HepG2 (cell line): ENCODE data around the gene CYP11A1. TPM values are rescaled to one million over a fixed set of nuclear protein-coding genes. Genes with fewer than 3 reads are reported as not detected.
A peak's percentile ranks its signal among the peaks of the same experiment; 100 is the strongest.

ENCODE experiments used
- ATAC-seq: fragments of 200-7000 bp; cut with Tn5 transposase; 3 replicates; pipeline ENCODE4 v1.9.1; 2020; ENCODE audit warnings: mild to moderate bottlenecking, moderate library complexity
- BruUV-seq: library from RNA; stranded (reverse); fragments of 400-500 nt; replicated peaks from 2 replicates; lab custom pipeline; 2021; lab: Mats Ljungman, UMichigan
- CTCF ChIA-PET: fragments of 300-600 bp; formaldehyde crosslinking; extraction: SDS; loops from one replicate; lab custom pipeline; 2021; ENCODE audit warnings: low total read pairs, inconsistent platforms, low intra/inter-chr PET ratio; lab: Yijun Ruan, JAX
- POLR2A ChIA-PET: fragments of 350-600 bp; sonication (Branson Sonifier 250); formaldehyde crosslinking; loops from one replicate; lab custom pipeline; 2020; ENCODE audit warnings: antibody characterized with exemption, inconsistent platforms; lab: Yijun Ruan, JAX
- DNase-seq: peaks from one replicate; pipeline ENCODE4 v3.0.0-alpha.2; 2015; ENCODE audit warnings: low spot score
- FAIRE-seq: peaks from 3 replicates; lab custom pipeline; 2011; peaks lifted over from hg19 to GRCh38; lab: Jason Lieb, UNC
- H2AFZ ChIP-seq: one replicate; pipeline ENCODE4 v1.6.1; 2011; ENCODE audit warnings: low read length, inconsistent platforms
- H3K27ac ChIP-seq: fragments of 300-600 bp; 3 replicates; pipeline ENCODE4 v1.8.0; 2011; ENCODE audit warnings: mixed run types, mild to moderate bottlenecking, mixed read lengths, low read length, inconsistent platforms; ENCODE audit not compliant: insufficient read depth; ENCODE audit errors: extremely low read length
- H3K27me3 ChIP-seq, 2 experiments: fragments of 200-600 bp in 1 of 2; 2 replicates in 1 of 2; 3 replicates in 1 of 2; pipeline versions ENCODE4 v1.6.0 to v1.8.0; 2011; ENCODE audit warnings: low read length in 2 of 2, mild to moderate bottlenecking in 2 of 2, moderate library complexity in 2 of 2, inconsistent platforms in 1 of 2; ENCODE audit not compliant: insufficient read depth in 2 of 2, control insufficient read depth in 1 of 2
- H3K36me3 ChIP-seq, 2 experiments: fragments of 200-600 bp in 1 of 2; replicated peaks in 1 of 2; 2 replicates in 1 of 2; 3 replicates in 1 of 2; pipeline versions ENCODE4 v1.5.1 to v1.8.0; 2011; ENCODE audit warnings: low read length in 2 of 2, inconsistent platforms in 1 of 2; ENCODE audit not compliant: insufficient read depth in 2 of 2, control insufficient read depth in 1 of 2
- H3K4me1 ChIP-seq: 2 replicates; pipeline ENCODE4 v1.5.1; 2012; ENCODE audit warnings: low read length, inconsistent platforms; ENCODE audit not compliant: insufficient read depth
- H3K4me2 ChIP-seq: 2 replicates; pipeline ENCODE4 v1.6.0; 2011; ENCODE audit warnings: low read depth, low read length, inconsistent platforms
- H3K4me3 ChIP-seq, 3 experiments: fragments of 200-600 bp in 1 of 3; sonication (generic), shearing (Covaris generic) in 1 of 3; replicated peaks in 1 of 3; 2 replicates each; pipeline ENCODE4 v1.5.1; 2011 to 2016; ENCODE audit warnings: low read length in 3 of 3, inconsistent platforms in 2 of 3, low read depth in 2 of 3, mild to moderate bottlenecking in 2 of 3, control low read depth in 1 of 3, mixed read lengths in 1 of 3; ENCODE audit not compliant: insufficient read depth in 1 of 3
- H3K79me2 ChIP-seq: one replicate; pipeline ENCODE4 v1.6.1; 2011; ENCODE audit warnings: low read length, inconsistent platforms; ENCODE audit not compliant: insufficient read depth
- H3K9ac ChIP-seq: 2 replicates; pipeline ENCODE4 v1.6.0; 2011; ENCODE audit warnings: mild to moderate bottlenecking, low read depth, low read length, inconsistent platforms; ENCODE audit not compliant: insufficient read depth
- H3K9me3 ChIP-seq: 2 replicates; pipeline ENCODE4 v1.5.1; 2012; ENCODE audit warnings: mild to moderate bottlenecking, low read length
- H4K20me1 ChIP-seq: 2 replicates; pipeline ENCODE4 v1.6.0; 2011; ENCODE audit warnings: inconsistent platforms, mild to moderate bottlenecking, low read length, moderate library complexity; ENCODE audit not compliant: insufficient read depth
- HMG20A ChIP-seq: IDR thresholded peaks from 2 replicates; pipeline ENCODE4 v1.6.1; 2016; ENCODE audit warnings: borderline replicate concordance
- KLF16 ChIP-seq, 2 experiments: sonication (generic) in 1 of 2; formaldehyde crosslinking in 1 of 2; IDR thresholded peaks; 2 replicates each; pipeline versions ENCODE4 v1.6.1 to v1.8.0; 2016 to 2023; ENCODE audit warnings: missing genetic modification reagents in 2 of 2, missing compliant biosample characterization in 1 of 2
- ZNF460 ChIP-seq: sonication (generic); formaldehyde crosslinking; IDR thresholded peaks from 2 replicates; pipeline ENCODE4 v1.5.1; 2020; ENCODE audit warnings: missing genetic modification reagents, mild to moderate bottlenecking, borderline replicate concordance
- ZNF530 ChIP-seq: sonication (generic); formaldehyde crosslinking; IDR thresholded peaks from 2 replicates; pipeline ENCODE4 v1.5.0; 2020; ENCODE audit warnings: low read depth, mild to moderate bottlenecking, missing genetic modification reagents
- ZNF598 ChIP-seq: sonication (generic); formaldehyde crosslinking; IDR thresholded peaks from 2 replicates; pipeline ENCODE4 v1.5.1; 2020; ENCODE audit warnings: mild to moderate bottlenecking, missing genetic modification reagents, borderline replicate concordance
- ZNF768 ChIP-seq: sonication (generic); formaldehyde crosslinking; IDR thresholded peaks from 2 replicates; pipeline ENCODE4 v1.4.0; 2020; ENCODE audit warnings: missing genetic modification reagents
- ZSCAN29 ChIP-seq: sonication (generic); formaldehyde crosslinking; conservative IDR thresholded peaks from 2 replicates; pipeline ENCODE4 v1.4.0; 2020; ENCODE audit warnings: mild to moderate bottlenecking, missing genetic modification reagents
- WGBS: methylation state at CpG from one replicate; pipeline ENCODE4 v1.1.6; 2017; ENCODE audit warnings: low lambda C conversion rate; 5-methylcytosine and 5-hydroxymethylcytosine counted together
- in situ Hi-C: cut with HindIII; loops from 2 replicates; pipeline ENCODE4 v1.10.0; 2017; ENCODE audit warnings: low pct_unique_long_range_greater_than_20kb; ENCODE audit not compliant: extremely low pct_ligation_motif_present
- intact Hi-C: fragments of 100-400 bp; cut with micrococcal nuclease; formaldehyde crosslinking; loops from one replicate; pipeline ENCODE4 v1.10.0; 2022; ENCODE audit not compliant: unreplicated experiment
- polyA plus RNA-seq, 8 experiments: library from polyadenylated mRNA; depleted of rRNA in 3 of 8; stranded (reverse) in 7 of 8; unstranded in 1 of 8; fragments of >200 nt; fragmentation: Illumina TruSeq in 4 of 8; extraction: Trizol in 4 of 8; gene quantifications; 2 replicates each; pipeline versions ENCODE4 v1.2.1 to v1.2.3, GENCODE V29; 2011 to 2016; ENCODE audit warnings: low read depth in 4 of 8, missing spikeins in 1 of 8, mixed read lengths in 1 of 8; ENCODE audit not compliant: insufficient read depth in 1 of 8
- total RNA-seq, 5 experiments: library from RNA; depleted of rRNA; stranded (reverse); fragments of >200 nt; fragmentation: Illumina TruSeq; extraction: Trizol; gene quantifications; 2 replicates each; pipeline ENCODE4 v1.2.3, GENCODE V29; 2016; ENCODE audit warnings: low read depth in 1 of 5
- TF ChIP-seq, protein P1 (sequence below): sonication (generic); formaldehyde crosslinking; IDR thresholded peaks from 2 replicates; pipeline ENCODE4 v1.5.1; 2020; ENCODE audit warnings: missing genetic modification reagents, mild to moderate bottlenecking, borderline replicate concordance
- TF ChIP-seq, protein P2 (sequence below): sonication (generic); formaldehyde crosslinking; IDR thresholded peaks from 2 replicates; pipeline ENCODE4 v1.4.0; 2020; ENCODE audit warnings: missing genetic modification reagents, mild to moderate bottlenecking, borderline replicate concordance

CYP11A1 gene
- total and polyA plus RNA-seq, 2 of the 13 experiments (the other 11 are each of a cell fraction or from before 2014, with no cell fraction given): 0.66 to 0.92 TPM

DNA sequence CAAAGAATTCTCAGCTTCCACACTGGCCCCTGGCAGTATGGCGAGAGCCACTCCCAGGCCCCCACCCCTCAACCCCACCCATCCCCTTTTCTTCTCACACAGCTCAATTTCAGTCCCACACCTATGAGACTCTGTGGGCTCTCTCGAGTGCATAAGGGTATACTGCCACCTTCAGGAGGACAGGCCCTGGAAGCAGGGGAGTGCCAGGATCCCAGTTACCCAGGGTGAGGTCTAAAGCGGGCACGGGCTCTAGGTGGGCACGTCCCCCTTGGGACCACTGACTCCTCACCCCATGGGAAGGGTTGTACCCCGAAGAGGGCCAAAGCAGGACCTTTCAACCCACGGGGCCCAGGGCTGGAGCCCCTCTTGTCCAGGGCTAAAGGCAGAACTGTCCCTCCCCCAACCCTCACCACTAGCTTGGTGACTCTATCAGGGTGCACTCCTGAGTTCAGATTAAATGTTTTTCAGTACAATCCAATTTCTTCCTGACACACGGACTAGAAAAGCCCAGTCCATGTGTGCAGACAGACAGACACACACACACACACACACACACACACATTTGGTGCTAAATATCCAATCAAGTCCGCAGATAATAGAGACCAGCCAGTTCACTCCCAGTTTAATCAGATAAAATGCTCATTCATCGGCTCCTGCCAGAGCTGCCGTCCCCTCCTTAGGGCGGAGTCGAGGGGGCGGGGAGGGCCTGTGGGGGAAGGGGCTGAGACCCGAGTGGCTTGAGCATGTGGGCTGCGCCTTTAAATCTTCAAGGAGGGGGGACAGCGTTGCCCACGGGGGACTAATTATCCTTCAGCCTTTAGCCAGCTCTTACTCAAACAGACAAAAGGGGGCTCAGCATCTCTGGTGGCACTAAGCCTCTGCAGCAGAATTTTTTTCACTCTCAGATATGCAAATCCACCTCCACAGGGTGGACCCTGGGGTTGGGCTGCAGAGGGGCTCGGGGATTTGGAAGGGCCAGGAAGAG lies 59.3 kb downstream of the CYP11A1 start (continued):
- TF ChIP-seq ZNF530 (CRISPR knock-in tag) (no peak), KLF16 (CRISPR knock-in tag; IDR thresholded peaks at IDR 0.05) (no peak)

DNA sequence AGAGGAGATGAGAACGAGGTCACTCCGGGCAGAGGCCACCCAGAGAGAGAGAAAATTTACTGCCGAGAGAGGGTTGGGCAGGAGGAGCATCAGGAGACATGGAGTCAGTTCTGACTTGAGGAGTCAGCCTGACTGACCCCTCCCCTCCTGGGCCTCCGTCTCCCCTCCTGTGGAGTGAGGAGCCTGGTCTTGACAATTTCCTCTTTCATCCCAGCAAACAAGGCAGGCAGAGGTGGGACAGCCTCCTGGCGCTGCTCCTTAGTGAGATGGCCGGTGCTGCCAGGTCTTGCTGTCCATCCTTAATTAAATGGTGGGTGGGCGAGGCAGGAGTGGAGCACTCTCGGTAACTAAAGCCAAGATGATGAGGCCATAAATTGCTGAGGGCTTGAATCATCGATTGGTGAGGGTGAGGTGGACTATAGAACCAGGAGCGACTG lies 60.6 kb downstream of the CYP11A1 start:
- BruUV-seq: no TSS peak
- no peak for FAIRE-seq
- Histone ChIP-seq H3K4me1 (0 out of 2 replicates have a peak, but pooled peaks cover 4% of the 10 kb centered on the region), H4K20me1 (no peaks in the 10 kb centered on the region), H3K9me3 (no peaks in the 10 kb centered on the region), H3K27me3 (peaks cover 13 to 35% of the 10 kb centered on the region in 2 experiments; a peak in 4 of 5 replicates), H3K27ac (no peak overlapping the region), H2AFZ (no peak overlapping the region), H3K4me2 (no peak overlapping the region), H3K79me2 (no peaks in the 10 kb centered on the region), H3K4me3 (no peak overlapping the region), H3K9ac (no peak overlapping the region), H3K36me3 (no peaks in the 10 kb centered on the region)
- POLR2A ChIA-PET: no interaction called here
- 0% methylated on average over 7 of the region's 10 CpGs for WGBS
- in situ Hi-C loops: loop anchor here (5.0 kb wide), 1 partner anchor 179 kb away; no protein-coding TSS in a partner anchor
- intact Hi-C loops: no loop called here
- CTCF ChIA-PET: interaction anchor here (2.3 kb wide), 1 partner anchor 179 kb away, joined by 19 read pairs; no protein-coding TSS in a partner anchor
- ATAC-seq: no peak
- no peak for DNase-seq
- TF ChIP-seq HMG20A (CRISPR knock-in tag): no peak

DNA sequence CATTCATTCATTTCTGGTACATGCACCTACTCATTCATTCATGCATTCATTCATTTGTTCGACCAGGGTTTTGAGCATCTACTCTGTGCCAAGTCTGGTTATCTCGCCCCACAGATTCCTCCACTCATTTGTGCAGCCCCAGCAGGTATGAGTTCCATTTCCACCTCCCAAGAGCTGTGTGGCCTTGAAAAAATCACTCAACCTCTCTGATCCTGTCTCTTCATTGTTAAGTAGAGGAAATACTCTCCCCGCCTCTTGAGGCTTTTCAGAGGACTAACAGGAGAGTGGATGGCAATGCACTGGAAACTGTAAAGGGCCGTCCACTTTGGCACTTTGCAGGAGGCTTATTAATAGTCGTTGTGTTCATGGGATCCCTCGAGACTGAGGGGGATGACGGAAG lies 61.8 kb downstream of the CYP11A1 start:
- TF ChIP-seq ZNF460 (CRISPR knock-in tag): no peak
- TF ChIP-seq ZNF768: peak; percentile 54; the same call in 1 of the 2 replicates
- TF ChIP-seq, protein P1, sequence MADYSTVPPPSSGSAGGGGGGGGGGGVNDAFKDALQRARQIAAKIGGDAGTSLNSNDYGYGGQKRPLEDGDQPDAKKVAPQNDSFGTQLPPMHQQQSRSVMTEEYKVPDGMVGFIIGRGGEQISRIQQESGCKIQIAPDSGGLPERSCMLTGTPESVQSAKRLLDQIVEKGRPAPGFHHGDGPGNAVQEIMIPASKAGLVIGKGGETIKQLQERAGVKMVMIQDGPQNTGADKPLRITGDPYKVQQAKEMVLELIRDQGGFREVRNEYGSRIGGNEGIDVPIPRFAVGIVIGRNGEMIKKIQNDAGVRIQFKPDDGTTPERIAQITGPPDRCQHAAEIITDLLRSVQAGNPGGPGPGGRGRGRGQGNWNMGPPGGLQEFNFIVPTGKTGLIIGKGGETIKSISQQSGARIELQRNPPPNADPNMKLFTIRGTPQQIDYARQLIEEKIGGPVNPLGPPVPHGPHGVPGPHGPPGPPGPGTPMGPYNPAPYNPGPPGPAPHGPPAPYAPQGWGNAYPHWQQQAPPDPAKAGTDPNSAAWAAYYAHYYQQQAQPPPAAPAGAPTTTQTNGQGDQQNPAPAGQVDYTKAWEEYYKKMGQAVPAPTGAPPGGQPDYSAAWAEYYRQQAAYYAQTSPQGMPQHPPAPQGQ (CRISPR knock-in tag): no peak
- no peak for TF ChIP-seq ZSCAN29 (CRISPR knock-in tag)
- TF ChIP-seq, protein P2, sequence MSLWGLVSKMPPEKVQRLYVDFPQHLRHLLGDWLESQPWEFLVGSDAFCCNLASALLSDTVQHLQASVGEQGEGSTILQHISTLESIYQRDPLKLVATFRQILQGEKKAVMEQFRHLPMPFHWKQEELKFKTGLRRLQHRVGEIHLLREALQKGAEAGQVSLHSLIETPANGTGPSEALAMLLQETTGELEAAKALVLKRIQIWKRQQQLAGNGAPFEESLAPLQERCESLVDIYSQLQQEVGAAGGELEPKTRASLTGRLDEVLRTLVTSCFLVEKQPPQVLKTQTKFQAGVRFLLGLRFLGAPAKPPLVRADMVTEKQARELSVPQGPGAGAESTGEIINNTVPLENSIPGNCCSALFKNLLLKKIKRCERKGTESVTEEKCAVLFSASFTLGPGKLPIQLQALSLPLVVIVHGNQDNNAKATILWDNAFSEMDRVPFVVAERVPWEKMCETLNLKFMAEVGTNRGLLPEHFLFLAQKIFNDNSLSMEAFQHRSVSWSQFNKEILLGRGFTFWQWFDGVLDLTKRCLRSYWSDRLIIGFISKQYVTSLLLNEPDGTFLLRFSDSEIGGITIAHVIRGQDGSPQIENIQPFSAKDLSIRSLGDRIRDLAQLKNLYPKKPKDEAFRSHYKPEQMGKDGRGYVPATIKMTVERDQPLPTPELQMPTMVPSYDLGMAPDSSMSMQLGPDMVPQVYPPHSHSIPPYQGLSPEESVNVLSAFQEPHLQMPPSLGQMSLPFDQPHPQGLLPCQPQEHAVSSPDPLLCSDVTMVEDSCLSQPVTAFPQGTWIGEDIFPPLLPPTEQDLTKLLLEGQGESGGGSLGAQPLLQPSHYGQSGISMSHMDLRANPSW (CRISPR knock-in tag): no peak
- TF ChIP-seq ZNF598 (CRISPR knock-in tag): no peak
- no peak overlapping the region for H2AFZ ChIP-seq
- no peak overlapping the region for H3K4me3 ChIP-seq
- 14% methylated on average over 7 of the region's 7 CpGs for WGBS
- peaks cover 13 to 37% of the 10 kb centered on the region in 2 experiments; a peak in 4 of 5 replicates for H3K27me3 ChIP-seq
- no peaks in the 10 kb centered on the region for H4K20me1 ChIP-seq
- H3K36me3 ChIP-seq: no peaks in the 10 kb centered on the region
- 0 out of 2 replicates have a peak, but pooled peaks cover 4% of the 10 kb centered on the region for H3K4me1 ChIP-seq
- CTCF ChIA-PET: no interaction called here
- in situ Hi-C loops: loop anchor here (5.0 kb wide), 1 partner anchor 178 kb away; no protein-coding TSS in a partner anchor
- no peaks in the 10 kb centered on the region for H3K9me3 ChIP-seq
- FAIRE-seq (no peak), DNase-seq (no peak), ATAC-seq (no peak)
- H3K9ac ChIP-seq: no peak overlapping the region
- POLR2A ChIA-PET: no interaction called here
- intact Hi-C loops: no loop called here
- H3K27ac ChIP-seq: no peak overlapping the region
- no TSS peak for BruUV-seq
- no peaks in the 10 kb centered on the region for H3K79me2 ChIP-seq
- H3K4me2 ChIP-seq: no peak overlapping the region
